A549 (cell line): Measurements from ENCODE around the gene CETP. TPM values are rescaled to one million over a fixed set of nuclear protein-coding genes. Genes with fewer than 3 reads are reported as not detected.

ENCODE experiments used
- ATAC-seq, 2 experiments: fragments of 200-7000 bp in 1 of 2; fragments of >200 bp in 1 of 2; cut with Nextera tagmentation in 1 of 2; cut with Tn5 transposase in 1 of 2; 3 replicates each; pipeline versions ENCODE4 v1.8.0 to v1.9.1; 2018 to 2020; ENCODE audit warnings: mild to moderate bottlenecking in 1 of 2, moderate library complexity in 1 of 2
- CTCF ChIA-PET: fragments of 300-600 bp; sonication (Branson Sonifier 250); formaldehyde crosslinking; extraction: SDS; loops from one replicate; lab custom pipeline; 2021; ENCODE audit warnings: antibody characterized with exemption, inconsistent platforms; lab: Yijun Ruan, JAX
- POLR2A ChIA-PET: fragments of 350-600 bp; formaldehyde crosslinking; extraction: SDS; loops from one replicate; lab custom pipeline; 2021; ENCODE audit warnings: antibody characterized with exemption, inconsistent platforms; lab: Yijun Ruan, JAX
- DNase-seq, 2 experiments: peaks; one replicate each; pipeline versions ENCODE4 v3.0.0 to v3.0.0-alpha.2; 2011 to 2016; ENCODE audit warnings: low read depth in 1 of 2, low spot score in 1 of 2
- FAIRE-seq: peaks from 2 replicates; lab custom pipeline; 2011; peaks lifted over from hg19 to GRCh38; lab: Jason Lieb, UNC
- H3K27ac ChIP-seq, 2 experiments: fragments of >200 bp; sonication (Bioruptor Twin); formaldehyde crosslinking; 3 replicates each; pipeline ENCODE4 v1.5.1; 2016 to 2017
- H3K4me1 ChIP-seq: fragments of >200 bp; sonication (Bioruptor Twin); formaldehyde crosslinking; 3 replicates; pipeline ENCODE4 v1.6.1; 2016
- H3K4me2 ChIP-seq: fragments of >200 bp; sonication (Bioruptor Twin); formaldehyde crosslinking; 3 replicates; pipeline ENCODE4 v1.6.1; 2016
- H3K4me3 ChIP-seq: fragments of >200 bp; sonication (Bioruptor Twin); formaldehyde crosslinking; 3 replicates; pipeline ENCODE4 v1.5.1; 2016
- H3K9me3 ChIP-seq: fragments of >200 bp; sonication (Bioruptor Twin); formaldehyde crosslinking; 3 replicates; pipeline ENCODE4 v1.6.1; 2016
- BHLHE40 ChIP-seq: IDR thresholded peaks from 2 replicates; pipeline ENCODE4 v1.6.1; 2012; ENCODE audit warnings: low read depth, low read length, inconsistent platforms
- CBX8 ChIP-seq: fragments of 200-600 bp; sonication (generic); IDR thresholded peaks from 2 replicates; pipeline ENCODE4 v1.6.1; 2016
- CHD2 ChIP-seq: fragments of 150-350 bp; IDR thresholded peaks from 2 replicates; pipeline ENCODE4 v1.6.1; 2014; ENCODE audit warnings: low read length; ENCODE audit not compliant: partially characterized antibody
- CTCF ChIP-seq: fragments of >200 bp; sonication (Bioruptor Twin); formaldehyde crosslinking; IDR thresholded peaks from 3 replicates; pipeline ENCODE4 v1.5.1; 2016
- EHF ChIP-seq: fragments of 250-450 bp; sonication (Bioruptor Pico); IDR thresholded peaks from 2 replicates; pipeline ENCODE4 v1.5.0; 2020; ENCODE audit warnings: mild to moderate bottlenecking
- ELK1 ChIP-seq: fragments of 150-350 bp; IDR thresholded peaks from 2 replicates; pipeline ENCODE4 v1.6.1; 2014; ENCODE audit warnings: low read depth, mild to moderate bottlenecking, low read length
- FOSL2 ChIP-seq, 2 experiments: fragments of 450-650 bp in 1 of 2; fragments of >200 bp in 1 of 2; sonication (Bioruptor Twin) in 1 of 2; formaldehyde crosslinking; IDR thresholded peaks; 2 replicates each; pipeline versions ENCODE4 v1.5.0 to v1.6.1; 2016 to 2020; ENCODE audit warnings: mild to moderate bottlenecking in 1 of 2, moderate library complexity in 1 of 2
- HDAC2 ChIP-seq: fragments of 200-600 bp; sonication (generic); IDR thresholded peaks from 2 replicates; pipeline ENCODE4 v1.6.1; 2016
- HOXA7 ChIP-seq: fragments of 250-450 bp; sonication (Bioruptor Pico); IDR thresholded peaks from 2 replicates; pipeline ENCODE4 v1.5.0; 2020; ENCODE audit warnings: mild to moderate bottlenecking, moderate library complexity
- HOXB13 ChIP-seq: fragments of 250-450 bp; sonication (Bioruptor Pico); IDR thresholded peaks from 2 replicates; pipeline ENCODE4 v1.5.0; 2020; ENCODE audit warnings: low read depth, mild to moderate bottlenecking, moderate library complexity
- HOXB5 ChIP-seq: fragments of 250-450 bp; sonication (Bioruptor Pico); IDR thresholded peaks from 2 replicates; pipeline ENCODE4 v1.5.0; 2020; ENCODE audit warnings: mild to moderate bottlenecking, moderate library complexity
- MAX ChIP-seq: IDR thresholded peaks from 2 replicates; pipeline ENCODE4 v1.6.1; 2012
- MAZ ChIP-seq: fragments of 150-350 bp; IDR thresholded peaks from 2 replicates; pipeline ENCODE4 v1.6.1; 2014; ENCODE audit warnings: antibody characterized with exemption, low read depth, low read length, borderline replicate concordance
- NFE2L2 ChIP-seq: fragments of 150-350 bp; conservative IDR thresholded peaks from 2 replicates; pipeline ENCODE4 v1.6.1; 2014; ENCODE audit warnings: low read length
- NR3C1 ChIP-seq: fragments of >200 bp; sonication (Bioruptor Twin); formaldehyde crosslinking; IDR thresholded peaks from 3 replicates; pipeline ENCODE4 v1.6.1; 2017
- PHF8 ChIP-seq: fragments of 200-600 bp; sonication (generic); IDR thresholded peaks from 2 replicates; pipeline ENCODE4 v1.6.1; 2016; ENCODE audit warnings: low read depth, mild to moderate bottlenecking, antibody characterized with exemption, moderate library complexity, borderline replicate concordance
- POLR2A ChIP-seq: IDR thresholded peaks from 2 replicates; pipeline ENCODE4 v1.6.1; 2012; ENCODE audit warnings: mild to moderate bottlenecking, low read length
- REST ChIP-seq: fragments of 200-600 bp; sonication (generic); IDR thresholded peaks from 2 replicates; pipeline ENCODE4 v1.6.1; 2016; ENCODE audit warnings: antibody characterized with exemption, mild to moderate bottlenecking, moderate library complexity
- RFX5 ChIP-seq: fragments of 450-650 bp; IDR thresholded peaks from 2 replicates; pipeline ENCODE4 v1.7.1; 2014; ENCODE audit warnings: antibody characterized with exemption, mild to moderate bottlenecking, moderate library complexity
- RNF2 ChIP-seq: fragments of 200-600 bp; sonication (generic); IDR thresholded peaks from 2 replicates; pipeline ENCODE4 v1.6.1; 2016; ENCODE audit warnings: low read depth, mild to moderate bottlenecking, antibody characterized with exemption, moderate library complexity, borderline replicate concordance
- TFCP2L1 ChIP-seq: fragments of 250-450 bp; sonication (Bioruptor Pico); IDR thresholded peaks from 2 replicates; pipeline ENCODE4 v1.5.0; 2021; ENCODE audit warnings: mild to moderate bottlenecking
- USF2 ChIP-seq: fragments of 450-650 bp; IDR thresholded peaks from 2 replicates; pipeline ENCODE4 v1.6.1; 2014; ENCODE audit warnings: antibody characterized with exemption
- ZC3H11A ChIP-seq: fragments of 450-650 bp; IDR thresholded peaks from 2 replicates; pipeline ENCODE4 v1.6.1; 2014; ENCODE audit warnings: antibody characterized with exemption, mild to moderate bottlenecking
- ZNF302 ChIP-seq: fragments of 250-450 bp; sonication (Bioruptor Pico); IDR thresholded peaks from 2 replicates; pipeline ENCODE4 v1.9.0; 2021; ENCODE audit warnings: inconsistent platforms, mild to moderate bottlenecking, moderate library complexity
- WGBS: methylation state at CpG from one replicate; pipeline ENCODE4 v1.1.6; 2017; ENCODE audit errors: missing lambda C conversion rate; 5-methylcytosine and 5-hydroxymethylcytosine counted together
- polyA plus RNA-seq, 4 experiments: library from polyadenylated mRNA; depleted of rRNA in 3 of 4; stranded (reverse); fragments of >200 nt; fragmentation: RNase III in 1 of 4; extraction: RNeasy Plus Mini Kit Qiagen cat#74134 plus additional on column Dnase treatment in 1 of 4; gene quantifications; 2 replicates in 3 of 4; 3 replicates in 1 of 4; pipeline ENCODE4 v1.2.3, GENCODE V29; 2011 to 2017

Gene CETP
- polyA plus RNA-seq, 2 of the 4 experiments (the other 2 are of a cell fraction), result not detected

- 74% methylated on average over 5 of the region's 5 CpGs for WGBS
- TF ChIP-seq CTCF (no peak), MAZ (no peak), HOXB13 (CRISPR knock-in tag) (no peak), NFE2L2 (no peak), USF2 (no peak), HOXB5 (CRISPR knock-in tag) (no peak), CBX8 (no peak), PHF8 (no peak), RFX5 (no peak), EHF (CRISPR knock-in tag) (no peak), MAX (no peak), HDAC2 (no peak)
- TF ChIP-seq, all 56 proteins: peak for 0
- no peaks in the 10 kb centered on the region for H3K9me3 ChIP-seq
- peak overlapping the region; percentile 88; the same call in 2 of the 3 replicates for H3K4me2 ChIP-seq
- ChIA-PET POLR2A (interaction anchor here (0.6 kb wide), 1 partner anchor 183 kb away, joined by 3 read pairs; no protein-coding TSS in a partner anchor), CTCF (interaction anchor here (0.8 to 1.7 kb wide), 6 partner anchors 9 to 70 kb away, joined by 3 to 6 read pairs (median 4); no protein-coding TSS in a partner anchor)
- FAIRE-seq, result no peak
- H3K4me1 ChIP-seq, result peaks cover 35% of the 10 kb centered on the region
- no peak overlapping the region for H3K4me3 ChIP-seq
- ATAC-seq, result no peak
- no peak for DNase-seq
- H3K27ac ChIP-seq, result peak overlapping the region; percentile 27 to 57; a peak in 4 of 6 replicates
Observed at GRCh38 chr16:56936491-56936890, 25.3 kb upstream of the CETP start.

GRCh38 chr16:56936950-56937349 is 24.8 kb upstream of the CETP start:
- FAIRE-seq (no peak), DNase-seq (no peak), ATAC-seq (no peak)
- 89% methylated on average over 5 of the region's 5 CpGs for WGBS
- Histone ChIP-seq H3K4me1 (peaks cover 34% of the 10 kb centered on the region), H3K27ac (peak overlapping the region in 1 of 2 experiments; percentile 57; a peak in 3 of 6 replicates), H3K4me2 (peak overlapping the region; percentile 88; the same call in 2 of the 3 replicates), H3K9me3 (no peaks in the 10 kb centered on the region), H3K4me3 (no peak overlapping the region)
- no peak for TF ChIP-seq CHD2
- no peak for TF ChIP-seq HOXA7 (CRISPR knock-in tag)
- TF ChIP-seq PHF8, result no peak
- no peak for TF ChIP-seq ZC3H11A
- no peak for TF ChIP-seq TFCP2L1
- no peak for TF ChIP-seq ZNF302
- TF ChIP-seq CTCF, result no peak
- TF ChIP-seq FOSL2 (IDR thresholded peaks at IDR 0.05), result no peak
- no peak for TF ChIP-seq FOSL2 (CRISPR knock-in tag; IDR thresholded peaks at IDR 0.05)
- no peak for TF ChIP-seq RFX5
- TF ChIP-seq EHF (CRISPR knock-in tag), result no peak
- TF ChIP-seq BHLHE40, result no peak
- no peak for TF ChIP-seq POLR2A
- no peak for TF ChIP-seq REST
- no peak for TF ChIP-seq ELK1
- TF ChIP-seq NR3C1, result no peak
- TF ChIP-seq RNF2, result no peak
- TF ChIP-seq MAZ, result no peak
- ChIA-PET CTCF (interaction anchor here (0.8 to 1.7 kb wide), 6 partner anchors 9 to 70 kb away, joined by 3 to 6 read pairs (median 4); no protein-coding TSS in a partner anchor), POLR2A (interaction anchor here (0.6 kb wide), 1 partner anchor 184 kb away, joined by 3 read pairs; no protein-coding TSS in a partner anchor)
